ENCODE results near the gene IGFBP5.

GRCh38 chr2:216637472-216637871 is 57.9 kb downstream of the IGFBP5 start:
- TF ChIP-seq, protein P1, sequence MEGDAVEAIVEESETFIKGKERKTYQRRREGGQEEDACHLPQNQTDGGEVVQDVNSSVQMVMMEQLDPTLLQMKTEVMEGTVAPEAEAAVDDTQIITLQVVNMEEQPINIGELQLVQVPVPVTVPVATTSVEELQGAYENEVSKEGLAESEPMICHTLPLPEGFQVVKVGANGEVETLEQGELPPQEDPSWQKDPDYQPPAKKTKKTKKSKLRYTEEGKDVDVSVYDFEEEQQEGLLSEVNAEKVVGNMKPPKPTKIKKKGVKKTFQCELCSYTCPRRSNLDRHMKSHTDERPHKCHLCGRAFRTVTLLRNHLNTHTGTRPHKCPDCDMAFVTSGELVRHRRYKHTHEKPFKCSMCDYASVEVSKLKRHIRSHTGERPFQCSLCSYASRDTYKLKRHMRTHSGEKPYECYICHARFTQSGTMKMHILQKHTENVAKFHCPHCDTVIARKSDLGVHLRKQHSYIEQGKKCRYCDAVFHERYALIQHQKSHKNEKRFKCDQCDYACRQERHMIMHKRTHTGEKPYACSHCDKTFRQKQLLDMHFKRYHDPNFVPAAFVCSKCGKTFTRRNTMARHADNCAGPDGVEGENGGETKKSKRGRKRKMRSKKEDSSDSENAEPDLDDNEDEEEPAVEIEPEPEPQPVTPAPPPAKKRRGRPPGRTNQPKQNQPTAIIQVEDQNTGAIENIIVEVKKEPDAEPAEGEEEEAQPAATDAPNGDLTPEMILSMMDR (IDR thresholded peaks at IDR 0.05; ENCODE audit: poor library complexity), result no peak
- TF ChIP-seq EZH2phosphoT487 (IDR thresholded peaks at IDR 0.05; ENCODE audit: low read depth, severe bottlenecking, unreplicated experiment), result no peak
- no peak for TF ChIP-seq EZH2 (IDR thresholded peaks at IDR 0.05; ENCODE audit: borderline replicate concordance)
